NCI-H2171 treated with DMSO at 0.1 percent for 48 hours (cell line): ENCODE data around the gene LPIN1.
"Not testable (repeated sequence)": the region's sequence is repeated elsewhere in the genome, so short reads cannot be mapped to it uniquely, and the experiment has no call there.

Experiments used
- DNase-seq: peaks from one replicate; lab custom pipeline; 2025; lab: John Stamatoyannopoulos, UW

The LPIN1 gene

DNA sequence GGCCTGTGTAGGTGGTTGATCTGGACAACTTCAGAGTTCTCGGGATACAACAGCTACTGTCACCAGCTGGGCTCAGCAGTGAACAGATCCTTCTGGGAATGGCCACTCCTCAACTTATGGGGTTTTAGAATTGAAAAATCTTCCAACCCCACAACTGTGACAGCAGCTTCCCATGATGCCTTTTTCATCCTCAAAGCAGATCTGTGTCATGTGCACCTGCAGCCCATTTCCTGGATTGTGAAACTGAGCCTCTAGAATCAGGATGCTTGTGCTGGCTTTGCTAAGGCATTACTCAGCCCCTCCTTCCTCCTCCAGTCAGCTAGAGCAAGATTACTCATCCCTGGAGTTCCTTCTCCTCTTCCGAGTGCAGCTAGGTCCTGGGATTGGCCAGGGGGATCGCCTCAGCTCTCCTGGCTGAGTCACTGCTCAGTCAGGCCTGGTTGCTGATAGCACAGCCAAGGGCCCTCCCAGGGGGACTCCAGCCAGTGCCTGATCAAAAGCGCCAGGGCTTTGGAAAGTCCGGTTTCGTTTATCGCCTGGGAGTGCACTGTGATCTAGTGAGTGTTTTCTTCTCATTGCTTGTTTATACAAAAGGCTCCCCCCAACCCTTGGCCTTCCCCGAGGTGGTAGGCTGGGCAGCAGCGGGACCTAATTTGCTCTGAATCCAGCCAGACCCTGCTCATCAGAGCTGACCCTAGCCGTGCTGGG is 2.4 kb upstream of the LPIN1 start:
- DNase-seq = peak; percentile 93

DNA sequence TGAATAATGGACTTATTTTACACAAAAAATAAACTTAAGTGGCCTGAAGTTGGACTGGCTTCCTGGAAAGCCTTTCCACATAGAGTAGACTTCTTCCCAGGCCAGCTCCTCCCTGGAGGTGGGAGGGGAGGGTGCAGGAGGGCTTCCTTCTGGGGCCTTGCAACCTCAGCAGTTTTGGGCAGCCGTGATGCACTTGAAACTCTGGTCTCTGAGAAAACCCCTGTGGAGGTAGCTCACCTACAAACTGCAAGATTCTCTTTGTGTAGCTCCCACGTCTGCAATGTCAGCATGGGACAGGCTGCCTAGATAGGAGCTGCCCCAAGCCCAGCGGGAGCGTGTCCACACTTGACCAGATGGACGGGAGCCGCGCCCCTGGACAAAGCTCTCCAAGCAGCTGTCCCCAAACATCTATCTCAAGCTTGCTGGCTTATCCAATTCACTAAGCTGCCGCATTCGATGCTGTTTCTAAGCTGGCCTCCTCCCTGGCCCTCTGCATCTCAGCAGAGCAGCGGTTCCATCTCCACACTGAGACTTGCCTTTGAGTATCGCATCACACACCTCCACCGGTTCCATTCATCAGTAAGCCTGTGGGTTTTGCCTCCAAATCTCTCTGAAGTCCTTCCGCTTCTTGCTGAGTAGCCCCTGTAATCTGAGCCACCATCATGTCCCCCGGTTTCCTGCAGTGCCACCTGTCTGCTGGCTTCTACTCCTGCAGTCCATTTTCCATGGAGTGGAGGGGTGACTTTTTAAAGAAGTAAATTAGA is 1.6 kb upstream of the LPIN1 start:
- peak; percentile 25 for DNase-seq

DNA sequence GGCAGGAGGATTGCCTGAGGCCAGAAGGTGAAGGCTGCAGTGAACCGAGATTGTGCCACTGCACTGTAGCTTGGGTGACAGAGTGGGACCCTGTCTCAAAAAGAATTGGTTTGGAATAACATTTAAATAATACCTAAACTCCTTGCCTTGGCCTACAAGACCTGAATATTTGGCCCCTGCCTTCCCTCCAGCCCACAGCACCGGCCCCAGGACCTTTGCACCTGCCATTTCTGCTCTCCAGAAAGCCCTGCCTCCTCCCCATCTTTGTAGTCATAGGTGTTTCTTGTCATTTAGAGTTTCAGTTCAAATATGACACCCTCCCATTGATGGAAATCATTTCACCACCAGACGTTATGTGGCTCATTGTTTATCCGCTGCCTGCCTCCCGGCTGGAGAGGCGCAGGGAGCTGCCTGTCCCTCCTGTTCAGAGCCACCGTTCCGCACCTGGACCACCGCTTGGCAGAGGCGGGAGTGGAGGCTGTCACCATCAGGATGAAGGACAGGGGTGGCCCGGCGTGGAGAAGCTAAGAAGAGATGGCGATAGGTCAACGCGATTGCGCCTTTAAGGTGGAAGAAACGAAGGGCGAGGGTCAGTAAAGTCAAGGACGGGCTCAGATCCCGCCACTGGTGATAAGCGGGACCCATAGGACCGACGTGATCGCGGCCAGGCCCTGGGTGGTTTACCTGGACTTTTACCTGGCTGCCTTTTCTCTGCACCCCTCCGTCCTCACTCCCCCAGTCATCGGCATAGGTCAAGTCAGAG is 638 bp upstream of the LPIN1 start:
- DNase-seq = no peak

DNA sequence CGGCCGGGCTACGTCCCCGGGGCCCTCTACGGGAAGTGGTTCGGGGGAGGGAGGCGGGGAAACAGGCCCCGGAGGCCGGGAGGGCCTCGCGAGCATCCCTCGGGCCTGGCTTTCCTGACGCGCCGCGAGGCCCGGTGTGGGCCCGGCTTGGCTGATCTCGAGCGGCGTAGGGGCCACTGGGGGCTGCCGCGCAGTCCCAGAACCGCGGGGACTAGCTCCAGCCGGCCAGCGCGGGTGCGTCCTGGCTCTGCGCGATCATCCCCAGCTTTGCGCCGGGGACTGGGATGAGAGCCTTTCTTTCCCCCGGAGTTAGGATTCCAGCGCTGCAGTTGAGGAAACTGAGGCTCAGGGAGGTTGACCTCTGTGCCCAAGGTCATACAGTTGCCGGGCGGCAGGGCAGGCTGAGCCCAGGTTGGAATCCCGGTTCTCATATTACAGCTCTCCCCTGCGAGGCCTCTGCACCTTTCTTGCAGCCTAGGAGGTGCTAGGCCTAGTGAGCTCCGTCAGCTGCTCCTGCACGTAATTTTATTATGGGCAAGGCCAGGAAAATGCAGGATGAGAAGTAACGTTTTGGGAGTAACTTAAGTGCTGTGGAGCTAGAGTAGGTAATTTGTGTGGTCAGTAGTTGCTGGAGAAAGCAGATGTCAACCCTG is 501 bp downstream of the LPIN1 start:
- peak; percentile 81 for DNase-seq

DNA sequence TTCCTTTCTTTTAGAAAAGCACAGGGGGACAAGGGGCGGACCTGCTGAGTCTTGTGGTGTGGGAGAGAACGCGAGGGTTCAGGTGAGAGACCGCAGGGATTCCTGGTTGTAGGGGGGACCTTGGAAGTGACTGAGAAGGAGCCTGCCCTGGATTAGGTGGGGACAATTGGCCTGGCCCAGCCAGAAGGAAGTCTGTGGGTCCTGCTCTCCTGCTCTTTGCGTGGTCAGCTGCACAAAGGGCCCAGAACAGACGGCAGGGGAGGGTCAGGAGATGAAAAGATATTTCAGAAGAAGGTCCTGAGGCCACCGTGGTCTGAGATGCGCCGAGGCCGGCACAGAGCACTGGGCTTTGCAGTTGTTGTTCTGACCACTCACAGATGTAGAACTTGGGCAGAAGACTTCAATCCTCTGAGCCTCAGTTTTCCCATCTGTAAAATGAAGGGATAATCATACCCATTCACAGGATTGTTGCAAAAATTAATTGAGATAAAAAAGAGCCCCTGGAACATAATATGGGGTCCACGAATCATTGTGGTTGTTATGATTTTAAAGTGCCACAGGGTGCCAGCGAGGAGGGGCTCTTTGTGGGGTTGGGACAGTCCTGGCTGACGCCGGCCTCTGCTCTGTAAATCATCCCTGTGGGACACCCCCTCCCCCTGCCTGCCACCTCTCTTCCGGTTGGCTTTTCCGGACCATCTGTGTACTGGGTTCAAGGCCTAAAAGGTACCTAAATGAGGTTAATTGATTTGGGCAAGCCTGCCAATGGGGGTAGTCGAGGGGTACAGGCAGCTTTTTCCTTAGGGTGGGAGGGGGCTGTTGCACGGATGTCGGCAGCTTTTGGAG is 1.8 kb downstream of the LPIN1 start:
- no peak for DNase-seq

DNA sequence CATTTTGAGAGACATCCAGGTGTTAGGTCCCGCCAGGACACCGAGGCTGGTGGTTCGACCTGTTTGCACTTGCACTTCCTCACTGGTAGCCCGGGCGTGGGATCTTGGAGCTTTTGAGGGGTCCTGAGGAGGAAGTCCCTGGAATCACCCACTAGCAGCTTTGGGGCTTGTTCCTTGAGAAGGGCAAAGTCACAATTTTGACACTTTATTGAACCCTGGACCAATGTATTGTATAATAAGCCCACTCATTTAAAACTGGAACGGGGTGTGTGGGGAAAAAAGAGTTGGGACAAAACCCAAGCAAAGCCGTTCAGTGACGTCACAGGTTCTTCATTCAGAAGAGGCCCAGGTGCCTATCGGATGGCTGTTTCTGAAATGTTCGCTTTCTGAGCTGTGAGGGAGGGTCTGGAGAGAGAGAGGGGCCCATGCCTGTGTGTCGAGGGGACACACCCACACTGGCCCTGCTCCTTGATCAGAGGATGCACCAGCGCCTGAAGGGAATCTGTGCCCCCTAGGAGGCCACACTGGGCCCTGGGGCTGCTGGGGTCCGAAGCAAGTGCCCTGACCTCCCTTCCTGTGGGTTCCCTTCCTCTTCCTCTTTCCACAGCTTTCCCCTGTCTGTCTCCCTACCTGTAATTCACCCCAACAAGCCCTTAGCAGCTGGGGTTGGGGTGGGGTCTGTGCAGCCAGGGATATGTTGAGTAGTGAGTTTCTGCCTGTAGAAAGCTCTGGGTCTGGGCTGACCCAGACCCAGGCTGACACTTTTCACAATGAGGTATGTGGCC is 2.6 kb downstream of the LPIN1 start:
- no peak for DNase-seq

DNA sequence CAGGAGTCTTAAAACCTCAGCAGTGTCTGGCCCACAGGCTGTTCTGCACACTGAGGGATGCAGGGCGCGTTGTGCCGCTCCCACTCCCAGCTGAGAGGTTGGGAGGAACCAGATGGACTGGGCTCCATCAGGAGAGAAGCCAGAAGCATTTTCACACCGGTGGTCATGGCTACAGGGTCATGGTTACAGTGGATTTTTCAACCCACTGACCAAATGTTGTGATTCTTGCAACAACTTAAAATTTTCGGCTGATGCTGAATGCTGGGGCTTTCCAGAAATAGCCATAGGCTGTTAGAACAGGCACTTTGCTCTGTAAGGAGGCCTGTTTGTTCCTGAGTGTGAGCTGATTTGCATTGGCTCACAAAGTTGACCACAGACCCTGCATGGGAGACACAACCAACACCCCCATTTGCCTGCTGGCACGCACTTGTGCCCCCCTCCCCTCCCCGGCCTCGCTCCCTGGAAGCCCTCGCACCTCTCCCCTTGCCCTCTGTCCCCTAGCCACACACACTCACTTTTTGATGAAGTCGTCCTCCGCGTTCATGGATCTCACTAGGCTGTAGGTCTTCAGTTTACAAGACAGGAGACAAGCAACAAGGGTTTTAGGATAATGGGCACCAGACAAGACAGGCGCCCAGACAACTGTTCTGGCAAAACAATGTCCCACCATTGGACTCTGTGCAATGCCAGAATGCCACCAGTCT is 3.4 kb downstream of the LPIN1 start:
- DNase-seq = no peak

DNA sequence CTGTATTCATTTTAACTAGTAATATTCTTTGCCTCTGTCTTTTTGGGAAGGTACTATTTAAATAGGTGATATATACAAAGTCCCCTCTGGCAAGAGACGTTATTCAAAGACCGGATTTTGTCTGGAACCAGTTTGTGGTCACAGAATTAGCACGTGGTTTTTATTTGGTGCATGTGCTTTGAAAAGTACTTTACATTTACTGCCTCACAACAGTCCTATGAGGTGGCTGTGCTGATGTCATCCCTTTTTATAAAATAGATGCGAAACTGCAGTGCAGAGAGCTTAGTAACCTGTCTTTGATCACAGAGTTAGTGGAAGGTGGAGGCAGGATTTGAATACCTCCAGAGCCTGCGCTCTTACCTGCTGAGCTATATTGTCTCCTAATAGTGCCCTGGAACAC is 4.0 kb downstream of the LPIN1 start:
- DNase-seq = no peak

DNA sequence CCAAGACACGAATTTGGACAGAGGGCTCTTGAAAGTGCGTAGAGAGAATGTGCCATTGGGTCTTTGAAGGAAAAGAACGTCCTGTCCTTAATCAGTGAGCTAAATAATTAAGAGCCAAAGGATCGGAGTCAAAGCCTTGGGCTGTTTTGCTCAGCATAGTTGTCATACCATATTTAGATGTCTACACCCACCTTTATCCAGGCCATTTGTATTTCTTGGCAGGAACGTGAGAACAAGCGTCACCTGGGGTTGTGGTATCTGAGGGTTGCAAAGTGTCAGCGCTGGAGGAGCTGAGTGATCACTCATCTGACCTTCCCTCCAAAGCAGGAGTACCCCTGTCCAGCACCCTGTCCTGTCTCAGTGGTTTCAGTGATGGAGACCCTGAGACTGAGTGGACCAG is 4.5 kb downstream of the LPIN1 start:
- DNase-seq = no peak

DNA sequence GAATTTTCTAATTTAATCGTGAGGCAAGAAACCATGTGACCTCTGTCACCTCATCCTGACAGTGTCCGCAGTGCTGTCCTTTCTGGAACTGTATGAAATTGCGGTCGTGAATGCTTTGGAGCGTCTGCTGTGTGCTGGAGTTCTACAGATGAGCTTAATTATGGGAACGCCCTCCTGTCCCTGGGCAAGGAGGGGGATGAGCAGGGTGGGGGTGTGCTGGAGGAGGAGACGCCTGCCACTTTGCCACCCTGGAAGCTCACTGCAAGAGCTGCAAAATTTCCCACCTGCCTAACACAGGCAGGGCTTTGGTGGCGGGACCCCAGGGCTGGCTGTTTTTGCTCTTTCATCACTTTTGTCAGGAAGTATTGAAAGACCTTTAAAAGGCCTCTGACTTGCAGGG is 6.5 kb downstream of the LPIN1 start:
- no peak for DNase-seq

DNA sequence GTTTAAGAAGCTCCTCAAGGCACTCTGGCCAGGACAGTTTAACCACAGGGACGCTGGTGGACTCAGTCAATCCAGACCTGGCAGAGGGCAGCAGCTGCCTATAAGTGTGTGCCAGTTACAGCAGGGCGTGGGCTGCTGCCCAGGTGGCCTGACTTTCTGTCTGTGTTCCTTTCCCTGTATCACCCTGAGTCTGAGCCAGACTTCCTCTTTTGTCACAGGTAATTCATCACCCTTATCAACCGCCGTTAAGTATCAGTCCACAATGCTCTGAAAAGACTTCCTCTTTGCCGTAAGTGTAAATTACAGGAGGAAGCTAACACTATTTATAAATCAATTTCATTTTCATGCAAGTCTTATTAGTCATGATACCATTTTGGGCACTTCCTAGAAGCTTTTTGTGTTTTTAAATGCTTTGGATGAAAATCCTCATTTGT is 7.0 kb downstream of the LPIN1 start:
- no peak for DNase-seq

DNA sequence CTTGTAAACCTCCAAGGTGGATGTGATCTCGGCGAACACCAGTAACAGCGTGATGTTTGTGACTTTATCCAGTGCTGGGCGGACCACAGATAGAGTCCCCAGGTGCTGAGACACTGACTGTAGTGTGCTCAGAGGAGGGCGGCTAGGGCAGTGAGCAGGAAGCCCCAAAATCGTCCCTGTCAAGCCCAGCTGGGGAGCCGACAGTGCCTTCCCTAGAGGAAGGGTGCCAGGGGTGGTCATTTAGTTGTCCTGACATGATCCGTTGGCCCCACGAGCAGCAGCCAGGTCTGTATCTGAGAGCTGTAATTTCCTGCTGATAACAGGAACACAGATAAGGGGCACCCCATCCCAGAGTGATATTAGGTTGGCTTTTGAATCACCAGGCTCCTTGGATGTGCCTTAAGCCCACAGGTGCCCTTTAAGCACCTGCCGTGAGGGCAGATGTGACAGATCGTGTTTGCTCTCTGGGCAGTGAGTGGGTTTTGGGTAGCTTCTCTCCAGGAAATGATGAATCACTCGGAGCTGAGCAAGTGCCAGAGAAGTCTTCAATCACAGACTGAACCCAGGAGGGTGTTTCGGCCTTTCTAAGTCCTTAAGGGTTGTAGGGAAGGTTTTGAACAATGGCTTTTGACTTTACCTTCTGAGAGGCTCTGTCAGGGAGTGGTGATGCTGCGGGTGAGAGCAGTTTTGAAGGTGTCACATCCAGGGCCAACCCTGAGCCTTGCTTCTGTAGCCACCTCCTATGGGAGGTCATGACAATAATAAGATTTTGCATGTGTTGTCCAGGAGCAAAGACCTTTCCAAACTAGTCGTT is 7.7 kb downstream of the LPIN1 start:
- DNase-seq = no peak

DNA sequence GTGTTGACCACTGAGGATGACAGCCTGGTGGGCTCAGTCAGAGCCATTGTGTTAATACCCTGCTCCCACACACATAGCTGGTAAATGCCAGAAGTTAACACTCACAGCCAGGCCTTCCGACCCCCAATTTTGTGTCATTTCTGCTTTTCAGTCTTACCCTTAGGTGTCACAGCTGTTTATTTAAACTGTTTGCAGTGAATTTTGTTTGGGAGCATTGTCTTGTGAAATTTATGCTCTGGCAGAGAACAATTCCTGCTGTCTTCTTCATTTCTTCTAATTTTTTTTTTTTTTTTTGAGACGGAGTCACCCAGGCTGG is 8.2 kb downstream of the LPIN1 start:
- DNase-seq = no peak

DNA sequence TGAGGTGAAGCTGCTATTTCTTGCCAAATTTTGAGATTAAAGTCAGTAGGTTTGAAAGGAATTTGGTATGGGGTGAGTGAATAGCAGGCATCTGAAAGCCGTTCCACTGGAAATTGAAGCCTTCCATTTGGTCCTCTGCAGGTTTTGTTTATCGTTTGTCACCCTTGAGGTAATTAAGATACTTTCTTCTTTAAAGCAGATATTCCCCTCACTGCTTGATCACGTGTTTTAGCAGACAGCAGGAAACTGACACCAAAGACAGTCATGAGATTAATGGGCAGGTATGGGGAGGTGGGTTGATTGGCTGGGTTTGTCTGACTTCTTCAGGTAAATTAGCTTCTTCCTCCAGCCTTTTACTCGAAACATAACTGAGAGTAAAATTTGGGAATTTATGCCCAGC is 10.7 kb downstream of the LPIN1 start:
- DNase-seq = peak; percentile 75

DNA sequence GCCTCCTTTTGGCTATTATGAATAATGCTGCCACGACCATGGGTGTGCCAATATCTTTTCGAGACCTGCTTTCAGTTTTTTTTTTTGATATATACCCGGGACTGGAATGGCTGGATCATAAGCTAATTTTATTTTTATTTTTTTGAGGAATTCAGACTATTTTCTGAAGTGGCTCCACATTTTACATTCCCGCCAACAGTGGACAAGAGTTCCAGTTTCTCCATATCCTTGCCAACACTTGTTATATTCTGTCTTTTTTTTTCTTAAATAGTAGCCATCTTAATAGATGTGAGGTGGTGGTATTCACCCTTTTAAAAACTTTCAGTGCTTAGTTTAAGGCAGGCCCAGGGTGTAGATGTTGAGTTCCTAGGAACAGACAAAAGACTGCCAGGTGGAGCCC is 11.8 kb downstream of the LPIN1 start:
- DNase-seq = no peak

DNA sequence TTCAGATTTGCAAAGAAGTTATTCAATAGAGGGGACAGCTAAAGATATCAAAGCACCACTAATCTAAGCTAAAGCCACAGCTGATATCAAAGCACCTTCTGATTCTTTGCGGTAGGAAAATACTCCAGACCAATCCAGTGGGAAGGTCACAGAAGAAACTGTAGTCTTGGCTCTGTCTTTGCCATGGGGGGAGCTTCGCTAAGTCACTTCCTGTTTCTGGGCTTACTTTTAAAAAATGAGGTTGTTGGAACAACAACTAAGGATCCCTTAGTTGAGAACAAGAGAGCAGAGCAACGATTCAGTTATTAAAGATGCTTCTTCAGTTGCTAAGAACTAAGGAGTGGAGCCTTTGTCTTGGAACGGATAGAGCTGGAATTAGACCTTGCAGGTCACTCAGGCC is 12.2 kb downstream of the LPIN1 start:
- no peak for DNase-seq

DNA sequence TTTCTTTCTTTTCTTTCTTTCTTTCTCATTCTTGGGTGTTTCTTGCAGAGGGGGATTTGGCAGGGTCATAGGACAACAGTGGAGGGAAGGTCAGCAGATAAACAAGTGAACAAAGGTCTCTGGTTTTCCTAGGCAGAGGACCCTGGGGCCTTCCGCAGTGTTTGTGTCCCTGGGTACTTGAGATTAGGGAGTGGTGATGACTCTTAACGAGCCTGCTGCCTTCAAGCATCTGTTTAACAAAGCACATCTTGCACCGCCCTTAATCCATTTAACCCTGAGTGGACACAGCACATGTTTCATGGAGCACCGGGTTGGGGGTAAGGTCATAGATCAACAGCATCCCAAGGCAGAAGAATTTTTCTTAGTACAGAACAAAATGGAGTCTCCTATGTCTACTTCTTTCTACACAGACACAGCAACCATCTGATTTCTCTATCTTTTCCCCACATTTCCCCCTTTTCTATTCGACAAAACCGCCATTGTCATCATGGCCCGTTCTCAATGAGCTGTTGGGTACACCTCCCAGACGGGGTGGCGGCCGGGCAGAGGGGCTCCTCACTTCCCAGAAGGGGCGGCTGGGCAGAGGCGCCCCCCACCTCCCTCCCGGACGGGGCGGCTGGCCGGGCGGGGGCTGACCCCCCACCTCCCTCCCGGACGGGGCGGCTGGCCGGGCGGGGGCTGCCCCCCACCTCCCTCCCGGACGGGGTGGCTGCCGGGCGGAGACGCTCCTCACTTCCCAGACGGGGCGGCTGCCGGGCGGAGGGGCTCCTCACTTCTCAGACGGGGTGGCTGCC is 12.9 kb downstream of the LPIN1 start:
- DNase-seq = not testable (repeated sequence)

DNA sequence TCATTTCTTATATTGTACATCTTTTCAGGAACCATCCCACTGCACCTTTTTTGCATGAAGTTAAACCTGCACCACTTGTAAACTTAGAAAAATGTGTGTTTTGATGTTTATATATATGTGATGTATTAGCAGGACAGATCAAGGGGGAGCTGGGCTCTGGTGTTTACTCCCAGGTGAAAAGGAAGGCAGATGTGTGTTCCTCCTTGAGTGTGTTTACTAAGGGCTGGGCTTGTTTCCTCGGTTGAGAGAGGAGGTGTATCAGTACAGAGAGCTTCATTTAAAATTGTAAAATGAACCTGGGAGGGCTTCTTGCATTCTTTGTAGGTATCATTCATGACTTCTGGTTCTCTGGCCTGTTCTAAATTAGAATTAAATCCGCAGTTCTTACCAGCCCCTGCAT is 14.8 kb downstream of the LPIN1 start:
- peak; percentile 57 for DNase-seq

DNA sequence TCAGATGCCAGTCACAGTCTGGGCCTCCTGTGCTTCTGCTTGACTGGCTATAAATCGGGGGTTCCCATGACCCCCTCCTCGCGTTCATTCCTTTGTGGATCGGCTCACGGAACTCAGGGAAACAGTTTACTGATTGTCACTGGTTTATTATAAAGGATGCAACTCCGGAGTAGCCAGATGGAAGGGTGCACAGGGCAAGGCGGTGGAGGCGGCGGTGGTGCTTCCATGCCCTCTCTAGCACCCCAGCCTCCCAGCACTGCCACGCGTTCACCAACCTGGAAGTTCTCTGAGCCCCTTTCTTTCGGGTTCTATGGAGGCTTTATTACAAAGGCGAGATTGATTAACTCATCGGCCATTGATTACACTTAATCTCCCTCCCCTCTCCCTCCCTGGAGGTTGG is 15.6 kb downstream of the LPIN1 start:
- DNase-seq = no peak
